Lower lobe of right lung (tissue), 2 donors: ENCODE data around the gene MTMR12. TPM values are rescaled to one million over a fixed set of nuclear protein-coding genes. Genes with fewer than 3 reads are reported as not detected.

Experiments
- ATAC-seq, 2 donors: fragments of 200-7000 bp; cut with Tn5 transposase; one replicate each; pipeline ENCODE4 v1.9.1; 2020 to 2022; ENCODE audit warnings: mild to moderate bottlenecking in 2 of 2, moderate library complexity in 2 of 2
- DNase-seq: peaks from one replicate; pipeline ENCODE4 v3.0.0-alpha.2; 2020
- H3K27ac ChIP-seq: fragments of 200-600 bp; one replicate; pipeline ENCODE4 v1.8.0; 2022
- H3K27me3 ChIP-seq: fragments of 200-600 bp; one replicate; pipeline ENCODE4 v1.8.0; 2022; ENCODE audit warnings: low read depth
- H3K36me3 ChIP-seq: fragments of 200-600 bp; one replicate; pipeline ENCODE4 v1.8.0; 2022; ENCODE audit warnings: mild to moderate bottlenecking
- H3K4me1 ChIP-seq: fragments of 200-600 bp; one replicate; pipeline ENCODE4 v1.8.0; 2022
- H3K4me3 ChIP-seq: fragments of 200-600 bp; one replicate; pipeline ENCODE4 v1.8.0; 2022; ENCODE audit warnings: mild to moderate bottlenecking
- H3K9me3 ChIP-seq: fragments of 200-600 bp; one replicate; pipeline ENCODE4 v1.8.0; 2022
- CTCF ChIP-seq: fragments of 200-600 bp; IDR thresholded peaks from one replicate; pipeline ENCODE4 v1.8.0; 2022; ENCODE audit warnings: antibody characterized with exemption, mild to moderate bottlenecking
- intact Hi-C: fragments of 100-400 bp; cut with DNase I; formaldehyde crosslinking; loops from one replicate; pipeline ENCODE4 v1.11.0; 2022
- total RNA-seq: library from RNA; stranded (reverse); fragmentation: NEBNext Ultra II Directional; extraction: Animal tissue kit (Norgen Biotek cat#: 25700); gene quantifications from one replicate; pipeline ENCODE4 v1.2.1, GENCODE V29; 2021
- donor health status: DM: no; HTN: yes; CAD: no; lungs with severe emphysema.

Gene MTMR12
- total RNA-seq, 1 donor from 2014 or later: 39.3 TPM

- ATAC-seq: no peak
- Histone ChIP-seq H3K27me3 (no peaks in the 10 kb centered on the region), H3K27ac (no peak overlapping the region), H3K4me1 (no peaks in the 10 kb centered on the region), H3K9me3 (peaks cover 4% of the 10 kb centered on the region), H3K36me3 (no peaks in the 10 kb centered on the region), H3K4me3 (no peak overlapping the region)
- intact Hi-C loops: no loop called here
- no peak for DNase-seq
- TF ChIP-seq CTCF: no peak
These were observed 29.9 kb upstream of the MTMR12 start for GRCh38 chr5:32342656-32343055.

GRCh38 chr5:32339878-32340277 lies 27.1 kb upstream of the MTMR12 start:
- ATAC-seq (no peak), DNase-seq (no peak)
- Histone ChIP-seq H3K4me3 (no peak overlapping the region), H3K9me3 (peaks cover 4% of the 10 kb centered on the region), H3K27ac (no peak overlapping the region), H3K27me3 (no peaks in the 10 kb centered on the region), H3K36me3 (no peaks in the 10 kb centered on the region), H3K4me1 (no peaks in the 10 kb centered on the region)
- TF ChIP-seq CTCF: no peak
- intact Hi-C loops: no loop called here

- H3K4me1 ChIP-seq: no peaks in the 10 kb centered on the region
- no peak overlapping the region for H3K27ac ChIP-seq
- no peak overlapping the region for H3K4me3 ChIP-seq
- peaks cover 4% of the 10 kb centered on the region for H3K9me3 ChIP-seq
- H3K27me3 ChIP-seq: no peaks in the 10 kb centered on the region
- H3K36me3 ChIP-seq: no peaks in the 10 kb centered on the region
- DNase-seq (no peak), ATAC-seq (no peak)
- intact Hi-C loops: no loop called here
- no peak for TF ChIP-seq CTCF
These were observed 26.5 kb upstream of the MTMR12 start for GRCh38 chr5:32339198-32339597.

GRCh38 chr5:32332966-32333365 lies 20.2 kb upstream of the MTMR12 start:
- no peak overlapping the region for H3K4me3 ChIP-seq
- no peaks in the 10 kb centered on the region for H3K9me3 ChIP-seq
- H3K36me3 ChIP-seq: no peaks in the 10 kb centered on the region
- no peak for TF ChIP-seq CTCF
- no peaks in the 10 kb centered on the region for H3K4me1 ChIP-seq
- ATAC-seq (no peak), DNase-seq (no peak)
- intact Hi-C loops: no loop called here
- no peaks in the 10 kb centered on the region for H3K27me3 ChIP-seq
- H3K27ac ChIP-seq: no peak overlapping the region

- no peak for TF ChIP-seq CTCF
- no peaks in the 10 kb centered on the region for H3K9me3 ChIP-seq
- ATAC-seq: no peak
- no peak for DNase-seq
- H3K27me3 ChIP-seq: no peaks in the 10 kb centered on the region
- H3K27ac ChIP-seq: no peak overlapping the region
- intact Hi-C loops: no loop called here
- no peaks in the 10 kb centered on the region for H3K36me3 ChIP-seq
- no peaks in the 10 kb centered on the region for H3K4me1 ChIP-seq
- H3K4me3 ChIP-seq: no peak overlapping the region
These were observed 19.6 kb upstream of the MTMR12 start for GRCh38 chr5:32332361-32332760.

GRCh38 chr5:32331935-32332274 lies 19.2 kb upstream of the MTMR12 start:
- Histone ChIP-seq H3K4me1 (no peaks in the 10 kb centered on the region), H3K36me3 (no peaks in the 10 kb centered on the region), H3K9me3 (no peaks in the 10 kb centered on the region), H3K27me3 (no peaks in the 10 kb centered on the region), H3K27ac (no peak overlapping the region), H3K4me3 (no peak overlapping the region)
- DNase-seq (no peak), ATAC-seq (no peak)
- TF ChIP-seq CTCF: no peak
- intact Hi-C loops: no loop called here
